Measurements from ENCODE around the gene PLEKHA7.
A peak's percentile ranks its signal among the peaks of the same experiment; 100 is the strongest.
"Not testable (repeated sequence)": the region's sequence is repeated elsewhere in the genome, so short reads cannot be mapped to it uniquely, and the experiment has no call there.

PLEKHA7 gene

DNA sequence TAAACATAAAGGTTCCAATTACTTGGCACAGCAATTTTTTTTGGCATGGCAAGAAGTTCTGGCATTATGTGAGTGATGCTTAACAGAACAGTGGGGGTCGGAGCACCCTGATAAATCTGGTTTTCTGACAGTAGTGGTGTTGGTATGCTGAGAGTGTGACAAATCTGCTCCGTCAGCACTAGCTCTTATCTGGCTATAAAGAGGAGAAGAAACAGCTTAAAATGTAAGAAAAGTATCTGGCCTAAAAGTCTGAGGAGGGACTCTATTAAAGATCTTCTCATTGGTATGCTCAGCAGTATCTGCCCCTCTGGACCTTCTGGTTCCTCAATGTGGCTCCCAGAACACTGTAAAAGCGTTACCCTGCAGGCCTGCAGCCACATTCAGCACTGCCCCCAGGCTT, 137.4 kb downstream of the PLEKHA7 start:
- DNase-seq, result no peak

DNA sequence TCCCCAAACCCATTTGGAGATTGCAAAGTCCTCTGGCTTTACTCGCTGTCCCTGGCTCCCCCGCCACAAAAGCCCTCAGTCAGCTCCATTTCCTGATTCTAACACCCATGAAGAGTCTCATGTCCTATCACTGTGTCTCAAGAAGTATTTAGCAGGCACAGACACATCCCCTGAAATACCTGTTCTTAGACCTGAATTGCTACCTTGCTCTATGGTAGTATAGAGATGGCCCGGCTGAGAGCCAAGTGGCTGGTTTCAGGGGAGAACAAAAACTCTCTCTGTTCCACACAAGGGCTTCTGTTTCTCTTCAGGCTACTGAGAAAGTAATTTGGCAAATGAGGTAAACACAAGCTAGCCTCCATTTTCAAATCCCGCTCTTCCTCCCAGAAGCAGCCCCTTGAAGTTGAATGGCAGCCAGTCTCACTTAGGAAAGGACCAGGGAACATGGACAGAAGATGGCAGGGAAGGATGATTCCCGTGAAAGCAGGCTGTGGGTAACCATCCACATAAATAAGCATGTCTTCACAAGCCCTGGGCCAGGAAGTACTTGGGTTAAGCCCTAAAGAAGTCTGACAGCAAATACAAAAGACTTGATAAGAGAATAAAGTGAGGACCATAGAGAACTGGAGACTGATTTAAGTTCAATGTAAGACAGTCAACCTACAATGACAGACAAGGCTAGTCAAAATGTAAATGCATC, 138.0 kb downstream of the PLEKHA7 start:
- DNase-seq, result no peak

DNA sequence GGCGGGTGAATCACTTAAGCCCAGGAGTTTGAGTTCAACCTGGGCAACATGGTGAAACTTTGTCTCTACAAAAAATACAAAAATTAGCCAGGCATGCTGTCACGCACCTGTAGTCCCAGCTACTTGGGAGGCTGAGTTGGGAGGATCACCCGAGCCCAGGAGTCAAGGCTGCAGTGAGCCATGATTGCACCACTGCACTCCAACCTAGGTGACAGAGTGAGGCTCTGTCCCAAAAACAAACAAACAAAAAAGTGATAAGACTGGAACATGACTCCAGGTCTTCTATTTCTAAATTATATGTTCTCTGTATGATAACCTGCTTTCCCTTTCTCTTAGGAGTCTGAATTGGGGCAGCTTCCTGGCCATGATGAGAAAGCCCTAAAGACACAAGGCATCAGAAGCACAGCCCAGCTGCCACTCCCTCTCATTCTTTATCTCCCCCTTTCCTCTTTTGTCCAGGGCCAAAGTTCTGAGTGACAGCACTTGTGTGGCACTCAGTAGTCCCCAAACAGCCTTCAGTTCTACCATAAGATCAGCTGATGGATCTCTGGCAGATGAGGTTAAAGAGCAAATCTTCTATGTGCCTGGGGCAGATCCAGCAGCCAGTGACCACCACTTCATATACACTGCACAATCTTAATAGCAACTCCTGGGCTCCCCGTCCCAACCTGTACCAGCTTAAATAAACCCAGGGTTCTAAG, 139.8 kb downstream of the PLEKHA7 start:
- DNase-seq, result no peak

DNA sequence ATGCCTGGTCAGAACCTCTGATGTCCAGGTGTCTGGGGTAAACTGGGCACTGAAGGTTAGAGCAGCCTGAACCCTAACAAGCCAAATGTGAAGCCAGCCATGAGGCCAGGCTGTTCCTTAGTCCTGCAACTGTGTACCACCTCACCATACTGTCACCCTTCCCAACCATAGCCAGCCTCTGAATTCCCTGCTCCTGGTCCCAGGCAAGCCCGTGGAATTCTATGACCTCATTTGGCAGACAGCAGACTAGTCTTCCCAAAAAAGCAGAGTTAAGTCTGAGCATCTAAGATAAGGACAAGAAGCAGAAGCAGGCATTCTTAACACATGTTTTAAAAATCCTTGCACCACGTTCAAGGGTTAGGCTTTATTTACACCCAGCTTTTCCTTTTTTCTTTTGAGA, 140.9 kb downstream of the PLEKHA7 start:
- peak; percentile 29 for DNase-seq

DNA sequence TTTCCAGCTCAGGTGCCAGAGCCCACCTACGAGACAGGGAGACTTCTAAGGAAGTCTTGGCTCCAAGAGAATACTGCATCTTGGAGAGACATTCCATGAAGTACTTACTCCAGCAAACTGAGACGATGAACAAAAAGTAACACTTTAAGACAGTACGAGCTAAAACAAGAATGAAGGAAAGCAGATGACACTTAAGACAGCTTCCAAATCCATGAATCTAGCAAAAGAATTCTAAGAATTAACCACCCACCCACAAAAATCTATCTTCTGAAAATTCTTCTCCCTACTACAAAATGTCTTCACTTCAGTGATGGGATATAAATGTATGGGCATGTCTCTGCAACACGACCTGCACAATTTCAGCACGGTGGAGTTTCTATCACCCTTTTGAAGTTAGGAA, 142.8 kb downstream of the PLEKHA7 start:
- DNase-seq, result peak; percentile 60

DNA sequence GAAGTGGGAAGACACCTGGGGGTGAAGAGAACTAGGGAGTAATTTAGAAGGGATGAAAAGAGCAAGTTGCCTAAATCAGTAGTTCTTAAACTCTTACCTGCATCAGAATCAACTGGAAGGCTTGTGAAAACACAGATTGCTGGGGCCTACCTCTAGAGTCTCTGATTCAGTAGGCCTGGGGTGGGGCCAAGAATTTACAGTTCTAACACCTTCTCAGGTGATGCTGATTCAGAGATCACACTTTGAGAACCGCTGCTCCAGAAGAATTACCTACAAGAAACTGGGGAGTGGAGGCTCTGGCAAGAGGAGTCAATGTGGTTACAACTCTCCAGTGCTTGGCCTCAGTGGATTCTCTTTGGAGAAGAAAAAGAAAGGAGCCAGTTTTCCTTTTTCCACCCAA, 147.1 kb downstream of the PLEKHA7 start:
- no peak for DNase-seq

DNA sequence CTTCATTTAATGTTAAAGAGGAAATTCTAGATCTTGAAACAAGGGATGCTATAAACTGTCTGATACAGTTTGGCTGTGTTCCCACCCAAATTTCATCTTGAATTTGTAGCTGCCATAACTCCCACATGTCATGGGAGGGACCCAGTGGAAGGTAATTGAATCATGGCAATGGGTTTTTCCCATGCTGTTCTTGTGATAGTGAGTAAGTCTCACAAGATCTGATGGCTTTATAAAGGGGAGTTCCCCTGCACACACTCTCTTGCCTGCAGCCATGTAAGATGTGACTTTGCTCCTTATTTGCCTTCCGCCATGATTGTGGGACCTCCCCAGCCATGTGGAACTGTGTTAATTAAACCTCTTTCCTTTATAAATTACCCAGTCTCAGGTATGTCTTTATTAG, 149.8 kb downstream of the PLEKHA7 start:
- DNase-seq, result not testable (repeated sequence)

DNA sequence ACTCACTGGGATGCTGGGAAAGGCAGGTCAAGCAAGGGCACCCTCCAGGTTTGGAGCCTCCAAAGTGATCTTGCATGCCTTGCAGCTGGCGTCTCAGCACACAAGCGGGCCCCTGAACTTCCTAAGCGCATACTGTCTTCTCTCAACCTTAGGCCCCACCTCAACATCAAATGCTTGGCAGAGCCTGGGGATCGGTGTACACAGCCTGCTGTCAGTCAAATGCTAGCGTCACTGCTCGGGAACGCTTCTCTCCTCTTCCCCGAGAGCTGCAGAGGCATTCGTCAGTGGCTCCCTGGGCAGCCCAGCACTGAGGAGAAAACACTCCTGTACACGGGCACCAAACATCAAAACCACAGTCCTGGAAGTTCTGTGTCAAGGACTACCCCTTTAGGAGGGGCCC, 150.8 kb downstream of the PLEKHA7 start:
- no peak for DNase-seq

DNA sequence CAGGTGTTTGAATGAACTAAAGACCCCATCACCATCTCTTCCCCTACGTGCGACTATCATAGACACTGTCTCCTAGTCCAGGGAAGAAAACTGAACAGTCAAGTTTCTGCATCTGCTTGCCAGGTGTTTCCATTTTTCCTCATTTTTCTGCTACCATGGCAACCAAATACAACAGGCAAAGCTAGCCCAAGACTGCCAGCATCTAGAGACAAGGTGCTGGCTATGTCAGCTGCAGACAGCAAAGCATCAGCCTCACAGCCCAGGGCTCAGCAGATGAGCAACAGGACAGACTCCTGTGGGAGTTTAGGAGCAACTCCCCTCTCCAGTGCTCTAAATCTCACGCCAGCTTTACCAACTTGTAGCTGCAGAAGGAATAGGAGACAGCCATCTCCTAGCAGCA, 151.5 kb downstream of the PLEKHA7 start:
- no peak for DNase-seq

DNA sequence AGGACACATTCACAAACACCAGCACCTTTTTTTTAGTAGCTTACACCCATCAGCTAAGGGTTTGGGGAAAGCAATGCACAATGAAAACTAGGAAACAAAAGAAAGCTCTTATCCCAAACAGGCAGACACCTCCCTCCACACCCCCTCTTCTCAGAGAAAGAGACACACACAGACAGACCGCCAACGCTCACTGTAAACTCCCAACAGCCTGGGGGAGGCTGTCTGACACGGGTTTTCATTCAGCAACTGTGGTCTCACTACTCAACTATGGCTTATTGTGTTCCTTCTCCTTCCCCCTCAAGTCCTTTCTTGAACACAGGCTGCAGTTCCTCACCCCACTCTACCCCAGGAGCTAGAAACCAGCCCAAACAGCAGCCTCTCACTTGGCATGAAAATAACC, 152.4 kb downstream of the PLEKHA7 start:
- DNase-seq, result no peak

DNA sequence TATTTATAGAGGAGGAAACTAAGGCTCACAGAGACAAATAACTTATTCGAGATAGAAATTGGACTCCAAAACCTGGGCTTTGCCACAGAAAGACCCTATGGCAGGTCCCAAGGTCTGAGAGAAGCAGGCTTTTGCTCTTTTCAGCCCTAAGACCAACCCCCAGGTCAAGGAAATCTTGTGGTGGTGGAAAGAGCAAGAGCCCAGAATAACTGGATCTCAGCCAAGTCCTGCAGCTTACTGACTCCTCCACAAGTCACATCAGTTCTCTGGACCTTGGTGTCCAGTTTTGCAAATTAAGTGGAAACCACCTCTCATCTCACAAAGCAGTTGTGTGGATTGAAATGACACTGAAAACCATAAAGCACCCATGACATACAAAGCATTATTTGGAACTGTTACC, 153.6 kb downstream of the PLEKHA7 start:
- DNase-seq, result no peak

DNA sequence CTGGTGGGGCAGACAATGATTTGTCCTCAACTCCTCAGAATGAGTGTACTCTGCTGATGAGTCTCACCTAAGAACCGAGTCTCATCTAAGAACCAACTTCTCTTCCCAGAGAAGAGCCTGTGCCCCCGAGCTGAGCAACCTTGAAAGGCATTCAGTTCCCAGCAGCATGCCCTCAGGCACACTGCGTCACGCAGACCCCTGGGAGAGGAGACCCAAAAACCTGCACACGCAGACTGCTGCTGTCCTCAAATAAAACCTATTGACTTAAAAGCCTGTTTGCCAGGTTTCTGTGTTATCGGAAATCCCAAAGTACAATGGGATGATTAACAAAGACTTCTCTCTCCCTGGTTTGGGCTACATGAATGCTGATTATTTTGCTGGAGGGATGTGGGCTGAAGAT, 154.6 kb downstream of the PLEKHA7 start:
- no peak for DNase-seq

DNA sequence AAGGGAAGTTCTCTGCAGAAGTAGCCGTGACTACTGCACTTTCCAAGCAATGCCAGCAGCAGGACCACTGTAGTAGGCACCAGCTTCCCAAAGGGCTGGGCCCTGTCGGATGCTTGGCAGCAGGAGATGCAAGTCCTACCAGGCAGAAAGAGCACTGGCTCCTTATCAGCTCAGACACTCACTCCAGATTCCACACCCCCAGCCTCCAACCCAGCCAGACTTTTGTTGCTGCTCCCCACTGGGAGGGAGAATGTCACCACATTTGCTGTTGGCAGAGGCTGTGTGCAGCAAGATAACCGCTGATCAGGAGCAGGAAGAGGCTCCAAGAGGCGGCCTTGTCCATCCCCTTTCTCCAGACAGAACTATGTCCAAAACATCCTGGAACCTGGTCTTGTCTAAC, 157.0 kb downstream of the PLEKHA7 start:
- no peak for DNase-seq

DNA sequence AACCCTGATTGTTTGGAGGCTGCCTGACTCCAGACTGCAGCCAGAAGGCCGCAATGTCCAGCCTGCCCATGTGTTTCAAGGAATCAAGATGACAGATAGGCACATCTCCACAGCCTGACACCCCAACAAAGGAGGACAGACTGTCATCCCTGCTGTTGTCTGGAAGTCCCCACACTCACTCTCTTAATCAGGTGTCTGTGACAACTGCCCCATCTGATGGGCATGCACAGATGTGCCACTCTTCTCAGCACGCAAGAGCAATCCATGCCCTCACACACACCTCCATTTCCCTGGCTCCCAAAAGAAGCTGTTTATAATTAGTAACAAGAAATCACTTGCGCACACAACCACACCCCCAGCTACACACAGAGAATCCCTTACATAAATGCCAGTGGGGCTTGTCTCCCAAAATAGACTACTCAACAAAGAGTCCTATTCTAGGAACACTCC, 158.2 kb downstream of the PLEKHA7 start:
- no peak for DNase-seq

DNA sequence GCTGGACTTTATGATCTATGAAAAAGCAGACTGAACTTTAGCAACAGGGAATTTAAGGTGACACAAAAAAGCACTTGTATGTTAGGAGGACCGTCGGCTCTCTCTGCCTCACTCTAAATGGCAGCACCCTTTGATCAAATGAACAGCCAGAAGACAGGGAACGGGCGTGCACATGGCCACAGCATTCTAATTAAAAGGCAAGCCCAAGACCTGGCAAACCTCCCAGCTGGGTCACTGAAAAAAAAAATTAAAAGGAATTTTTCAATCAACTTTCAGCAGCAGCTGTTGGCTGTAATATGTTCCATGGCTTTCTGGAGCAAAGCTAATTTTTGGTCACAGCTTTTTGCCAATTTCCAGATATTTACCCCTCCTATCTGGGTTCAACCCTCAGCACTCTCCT, 159.2 kb downstream of the PLEKHA7 start:
- DNase-seq, result no peak

DNA sequence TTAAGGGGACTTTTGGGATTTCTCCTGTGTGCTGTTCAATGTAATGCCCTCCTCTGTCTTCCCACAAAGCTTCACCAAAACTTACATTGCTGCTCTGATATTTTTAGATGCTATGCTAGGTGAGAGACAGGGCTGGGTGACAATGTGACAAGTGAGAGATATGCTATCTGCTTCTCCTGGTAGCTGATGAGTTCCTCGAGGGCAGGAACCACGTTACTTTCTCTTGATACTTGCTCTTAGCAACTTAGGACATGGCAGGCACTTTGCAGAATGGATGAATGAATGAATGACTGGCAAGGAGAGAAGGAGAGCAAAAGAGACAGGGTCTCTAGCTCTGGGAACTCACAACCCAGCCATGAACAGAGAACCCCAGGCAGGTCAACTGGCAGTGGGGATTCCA, 160.4 kb downstream of the PLEKHA7 start:
- DNase-seq, result no peak

DNA sequence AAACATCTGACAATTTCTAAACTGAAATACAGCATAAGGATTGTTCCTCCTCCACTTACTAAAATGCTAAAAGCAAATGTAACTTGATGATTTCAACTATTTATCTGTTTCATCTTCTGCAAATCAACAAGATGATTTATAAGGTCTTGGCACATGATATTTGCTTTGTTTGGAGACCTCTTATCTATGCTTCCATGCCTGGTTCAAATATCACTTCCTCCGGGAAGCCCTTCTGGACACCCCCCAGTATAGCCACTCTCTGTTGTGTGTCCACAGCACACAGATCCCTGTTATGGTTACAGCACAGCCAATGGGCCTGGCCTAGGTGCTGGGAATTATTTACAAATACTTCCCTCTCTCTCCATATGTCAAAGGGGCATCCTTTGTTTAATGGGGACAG, 160.9 kb downstream of the PLEKHA7 start:
- no peak for DNase-seq

DNA sequence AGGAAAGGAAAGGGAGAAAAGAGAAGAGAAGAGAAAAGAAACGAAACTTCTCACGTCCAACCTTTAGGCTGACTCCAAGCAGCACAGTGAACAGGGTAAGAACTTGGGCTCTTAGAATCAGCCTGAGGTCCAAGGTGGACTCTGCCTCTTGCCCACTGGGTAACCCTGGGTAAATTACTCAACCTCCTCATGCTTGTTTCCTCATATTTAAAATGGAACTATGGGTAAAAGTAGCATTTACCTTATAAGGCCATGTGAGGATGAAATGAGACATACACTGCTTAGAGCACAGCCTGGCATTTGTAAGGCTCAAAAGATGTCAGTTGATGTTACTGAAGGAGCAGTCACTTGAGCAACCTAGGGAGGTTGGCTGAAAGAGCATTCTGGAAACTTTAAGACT, 167.9 kb downstream of the PLEKHA7 start:
- DNase-seq, result no peak

DNA sequence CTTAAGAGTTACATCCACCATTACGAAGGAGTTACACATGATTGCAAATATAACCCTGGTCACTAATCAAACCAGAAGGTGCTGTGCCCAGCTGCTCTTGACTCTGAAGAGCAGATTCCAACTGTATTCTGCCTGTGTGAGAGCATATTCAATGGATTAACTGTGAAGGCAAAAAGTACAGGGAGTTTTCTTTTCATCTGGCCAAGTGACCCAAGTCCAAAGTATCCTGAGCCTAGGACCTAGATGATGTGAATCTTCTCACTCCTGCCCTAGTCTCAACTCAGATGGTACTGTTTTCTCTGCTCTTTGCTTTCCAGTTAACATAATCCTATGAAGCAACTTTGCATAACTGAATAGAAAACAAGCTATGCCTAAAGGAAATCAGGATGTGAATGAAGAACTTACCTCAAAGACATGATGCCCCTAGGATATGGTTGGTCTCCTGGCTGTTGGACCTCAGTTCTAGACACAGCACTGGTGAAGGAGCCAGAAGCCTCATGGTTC, 169.9 kb downstream of the PLEKHA7 start:
- DNase-seq, result no peak

DNA sequence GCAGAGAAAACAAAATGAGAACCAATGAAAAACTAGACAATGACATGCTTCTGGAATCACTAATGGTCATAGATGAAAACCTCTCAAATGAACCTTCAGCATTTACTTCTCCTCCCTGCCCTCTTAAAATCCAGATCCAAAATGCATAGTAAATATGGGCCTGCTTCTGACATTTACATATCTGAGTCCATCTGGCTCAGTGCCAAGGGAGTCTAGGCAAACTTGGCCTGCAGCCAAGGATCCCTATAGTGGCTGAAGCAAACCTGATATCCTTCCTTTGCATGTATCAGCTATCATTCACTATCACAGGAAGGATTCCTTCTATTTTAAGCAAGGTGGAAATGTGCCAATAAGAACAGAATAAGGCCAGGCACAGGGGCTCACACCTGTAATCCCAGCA, 170.9 kb downstream of the PLEKHA7 start:
- no peak for DNase-seq

DNA sequence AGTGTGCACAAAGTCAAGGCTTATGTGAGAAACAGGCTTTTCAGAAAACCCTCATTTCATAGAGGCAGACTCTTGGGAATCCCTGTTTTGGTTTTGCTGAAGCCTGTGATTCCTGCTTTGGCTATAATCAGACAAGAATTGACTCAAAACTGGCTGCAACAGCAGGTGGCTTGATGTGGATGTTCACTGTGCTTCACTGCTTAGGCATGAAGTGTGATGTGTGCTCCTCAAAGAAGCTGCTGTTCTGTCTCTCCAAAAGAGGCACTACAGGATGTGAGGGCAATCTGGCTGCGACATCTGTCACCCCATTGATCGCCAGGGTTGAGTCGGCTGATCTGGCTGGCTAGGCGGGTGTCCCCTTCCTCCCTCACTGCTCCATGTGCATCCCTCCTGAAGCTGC, 172.2 kb downstream of the PLEKHA7 start:
- no peak for DNase-seq

DNA sequence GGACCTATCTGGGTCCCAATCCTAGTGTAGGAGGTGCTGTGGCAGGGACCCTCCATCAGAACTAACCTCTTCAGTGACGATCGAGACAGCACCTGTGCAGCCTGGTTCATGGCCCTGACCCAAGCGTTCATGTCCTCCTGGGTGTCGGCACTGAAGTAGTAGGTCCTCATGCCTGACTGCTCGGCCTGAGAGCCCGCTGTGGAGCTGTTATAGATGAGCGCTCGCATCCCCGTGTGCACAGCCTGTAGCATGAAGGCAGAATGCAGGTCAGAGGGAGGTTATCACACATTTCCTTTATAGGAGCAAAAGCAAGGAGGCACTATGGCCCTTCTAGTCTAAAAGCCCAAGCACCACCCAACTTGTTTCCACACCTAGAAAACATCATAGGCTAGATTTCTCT, 172.7 kb downstream of the PLEKHA7 start:
- no peak for DNase-seq

DNA sequence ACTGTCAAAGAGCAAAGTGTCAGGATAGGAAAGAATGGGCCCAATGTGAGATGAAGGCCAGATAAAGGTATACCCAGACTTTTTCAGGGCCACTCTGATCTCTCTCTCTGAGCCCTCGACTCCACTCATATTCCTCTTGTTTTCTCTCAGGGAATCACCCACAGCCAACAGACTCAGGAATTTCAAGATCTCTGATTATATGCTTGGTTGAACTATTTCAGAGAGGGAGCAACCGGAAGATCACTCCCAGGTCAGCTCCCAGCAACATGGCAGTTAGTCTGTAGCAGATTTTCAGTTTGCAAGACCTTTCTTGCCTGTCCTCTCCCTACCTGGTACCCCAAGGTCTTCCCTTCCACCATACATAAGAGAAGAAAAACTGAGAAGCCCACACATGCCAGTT, 173.3 kb downstream of the PLEKHA7 start:
- no peak for DNase-seq

DNA sequence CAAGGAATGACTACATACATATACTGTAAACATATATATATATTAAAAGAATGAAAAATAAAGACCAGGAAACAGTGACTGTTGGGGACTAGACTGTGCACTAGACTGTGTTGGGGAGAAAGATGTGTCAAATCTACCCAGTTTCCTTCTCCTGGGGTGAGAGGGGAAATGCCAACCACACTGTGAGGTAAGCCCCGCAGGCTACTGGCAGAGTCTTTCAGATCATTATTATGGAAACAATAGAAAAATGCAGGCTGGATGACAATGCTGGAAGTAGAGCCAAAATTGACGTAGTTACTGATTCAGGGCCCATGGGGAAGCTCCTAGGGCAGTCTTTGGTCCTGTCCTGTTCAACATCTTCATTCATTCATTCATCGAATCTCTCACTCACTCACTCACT, 174.4 kb downstream of the PLEKHA7 start:
- DNase-seq, result no peak
